H9 (cell line): Measurements from ENCODE around the gene MIS18A. TPM values are rescaled to one million over a fixed set of nuclear protein-coding genes. Genes with fewer than 3 reads are reported as not detected.

Experiments used
- DNase-seq: peaks from one replicate; pipeline ENCODE4 v3.0.0-alpha.2; 2017
- H2AFZ ChIP-seq: one replicate; pipeline ENCODE4 v1.6.1; 2013; ENCODE audit warnings: mild to moderate bottlenecking, low read length, control low read depth, moderate library complexity
- H2AK5ac ChIP-seq: 2 replicates; pipeline ENCODE4 v1.6.1; 2013; ENCODE audit warnings: low read length, control low read depth, mixed read lengths; ENCODE audit not compliant: insufficient read length
- H2BK120ac ChIP-seq: one replicate; pipeline ENCODE4 v1.6.1; 2013; ENCODE audit warnings: low read depth, mild to moderate bottlenecking, low read length, control low read depth, inconsistent platforms; ENCODE audit not compliant: poor library complexity, severe bottlenecking
- H2BK12ac ChIP-seq: 2 replicates; pipeline ENCODE4 v1.6.1; 2013; ENCODE audit warnings: low read length, control low read depth, mixed read lengths, low read depth; ENCODE audit not compliant: insufficient read length
- H2BK15ac ChIP-seq: 2 replicates; pipeline ENCODE4 v1.6.1; 2013; ENCODE audit warnings: low read depth, low read length, control low read depth
- H2BK20ac ChIP-seq: one replicate; pipeline ENCODE4 v1.6.1; 2013; ENCODE audit warnings: low read depth, mild to moderate bottlenecking, low read length, control low read depth, inconsistent platforms; ENCODE audit not compliant: poor library complexity, severe bottlenecking
- H2BK5ac ChIP-seq: 2 replicates; pipeline ENCODE4 v1.6.1; 2013; ENCODE audit warnings: low read length, control low read depth, mixed read lengths; ENCODE audit not compliant: insufficient read length
- H3K14ac ChIP-seq: 2 replicates; pipeline ENCODE4 v1.6.1; 2013; ENCODE audit warnings: low read length, control low read depth; ENCODE audit not compliant: insufficient read depth
- H3K18ac ChIP-seq: 2 replicates; pipeline ENCODE4 v1.6.1; 2013; ENCODE audit warnings: low read depth, mild to moderate bottlenecking, mixed read lengths, low read length, control low read depth; ENCODE audit not compliant: insufficient read length
- H3K23ac ChIP-seq: 2 replicates; pipeline ENCODE4 v1.6.1; 2013; ENCODE audit warnings: low read length, control low read depth, mixed read lengths, low read depth; ENCODE audit not compliant: insufficient read length
- H3K23me2 ChIP-seq: 2 replicates; pipeline ENCODE4 v1.6.1; 2013; ENCODE audit warnings: low read depth, mild to moderate bottlenecking, mixed read lengths, low read length, control low read depth; ENCODE audit not compliant: insufficient read length, poor library complexity, severe bottlenecking
- H3K27ac ChIP-seq: 2 replicates; pipeline ENCODE4 v1.5.1; 2013; ENCODE audit warnings: low read length, control low read depth, mixed read lengths, low read depth; ENCODE audit not compliant: insufficient read length
- H3K27me3 ChIP-seq: 2 replicates; pipeline ENCODE4 v1.6.1; 2013; ENCODE audit warnings: low read length, control low read depth, inconsistent platforms; ENCODE audit not compliant: insufficient read depth
- H3K4ac ChIP-seq: 2 replicates; pipeline ENCODE4 v1.6.1; 2013; ENCODE audit warnings: low read depth, mild to moderate bottlenecking, control low read depth, inconsistent platforms, low read length, moderate library complexity
- H3K4me1 ChIP-seq: 2 replicates; pipeline ENCODE4 v1.6.1; 2013; ENCODE audit warnings: low read length, control low read depth, inconsistent platforms; ENCODE audit not compliant: insufficient read depth
- H3K4me2 ChIP-seq: 2 replicates; pipeline ENCODE4 v1.6.1; 2013; ENCODE audit warnings: low read length, control low read depth, mixed read lengths; ENCODE audit not compliant: insufficient read length, insufficient read depth
- H3K56ac ChIP-seq: 2 replicates; pipeline ENCODE4 v1.6.1; 2013; ENCODE audit warnings: low read depth, mild to moderate bottlenecking, mixed read lengths, low read length, control low read depth; ENCODE audit not compliant: insufficient read length
- H3K79me1 ChIP-seq: 2 replicates; pipeline ENCODE4 v1.6.1; 2013; ENCODE audit warnings: low read depth, mild to moderate bottlenecking, moderate library complexity, low read length, control low read depth, inconsistent platforms; ENCODE audit not compliant: insufficient read depth, poor library complexity, severe bottlenecking
- H3K79me2 ChIP-seq: 2 replicates; pipeline ENCODE4 v1.6.1; 2013; ENCODE audit warnings: low read length, control low read depth, inconsistent platforms; ENCODE audit not compliant: insufficient read depth
- H3K9ac ChIP-seq: 2 replicates; pipeline ENCODE4 v1.6.1; 2013; ENCODE audit warnings: low read length, control low read depth, mixed read lengths; ENCODE audit not compliant: insufficient read length; ENCODE audit errors: extremely low read depth
- H3K9me3 ChIP-seq: one replicate; pipeline ENCODE4 v1.6.1; 2013; ENCODE audit warnings: low read depth, low read length, inconsistent platforms; ENCODE audit not compliant: control insufficient read depth
- H3T11ph ChIP-seq: one replicate; pipeline ENCODE4 v1.6.1; 2013; ENCODE audit warnings: mild to moderate bottlenecking, low read length, control low read depth, inconsistent platforms
- H4K20me1 ChIP-seq: one replicate; pipeline ENCODE4 v1.6.1; 2013; ENCODE audit not compliant: control insufficient read depth, insufficient read length, insufficient read depth
- H4K5ac ChIP-seq: 2 replicates; pipeline ENCODE4 v1.6.1; 2013; ENCODE audit warnings: low read depth, mild to moderate bottlenecking, mixed read lengths, low read length, control low read depth; ENCODE audit not compliant: insufficient read length
- H4K8ac ChIP-seq: replicated peaks from 2 replicates; pipeline ENCODE4 v1.6.1; 2013; ENCODE audit warnings: low read length, control low read depth, mixed read lengths, low read depth; ENCODE audit not compliant: insufficient read length
- H4K91ac ChIP-seq: 2 replicates; pipeline ENCODE4 v1.6.1; 2013; ENCODE audit warnings: low read depth, mild to moderate bottlenecking, moderate library complexity, mixed read lengths, low read length, control low read depth; ENCODE audit not compliant: insufficient read length
- H3K27ac Mint-ChIP-seq, 3 experiments: 2 replicates in 2 of 3; 3 replicates in 1 of 3; pipeline ENCODE4 v1.8.0; 2020 to 2021; ENCODE audit warnings: mixed read lengths in 3 of 3, mild to moderate bottlenecking in 1 of 3, moderate library complexity in 1 of 3
- H3K27me3 Mint-ChIP-seq: 2 replicates; pipeline ENCODE4 v1.8.0; 2021; ENCODE audit warnings: low read depth, mild to moderate bottlenecking, moderate library complexity, mixed read lengths
- H3K36me3 Mint-ChIP-seq, 3 experiments: 2 replicates in 2 of 3; 3 replicates in 1 of 3; pipeline ENCODE4 v1.8.0; 2020 to 2021; ENCODE audit warnings: low read depth in 3 of 3, mixed read lengths in 3 of 3; ENCODE audit not compliant: insufficient read depth in 1 of 3
- H3K4me1 Mint-ChIP-seq, 2 experiments: 2 replicates each; pipeline ENCODE4 v1.8.0; 2020; ENCODE audit warnings: mixed read lengths in 2 of 2
- H3K4me3 Mint-ChIP-seq, 2 experiments: 2 replicates in 1 of 2; 3 replicates in 1 of 2; pipeline ENCODE4 v1.8.0; 2020 to 2021; ENCODE audit warnings: mild to moderate bottlenecking in 2 of 2, mixed read lengths in 2 of 2, moderate library complexity in 1 of 2
- H3K9me3 Mint-ChIP-seq, 2 experiments: 2 replicates in 1 of 2; 3 replicates in 1 of 2; pipeline ENCODE4 v1.8.0; 2020; ENCODE audit warnings: mild to moderate bottlenecking in 2 of 2, mixed read lengths in 2 of 2, moderate library complexity in 1 of 2
- CTCF ChIP-seq: fragments of 200-600 bp; sonication (generic); conservative IDR thresholded peaks from 3 replicates; pipeline ENCODE4 v1.8.0; 2021; ENCODE audit warnings: antibody characterized with exemption, mild to moderate bottlenecking
- WGBS: extraction: QIAGEN DNeasy Blood & Tissue Kit; methylation state at CpG from one replicate; pipeline ENCODE4 v1.1.7; 2013; ENCODE audit warnings: missing lambda C conversion rate, low lambda C conversion rate, mixed read lengths; ENCODE audit not compliant: insufficient read length; ENCODE audit errors: extremely low coverage; 5-methylcytosine and 5-hydroxymethylcytosine counted together
- total RNA-seq: library from RNA; stranded (reverse); gene quantifications from 2 replicates; pipeline ENCODE4 v1.2.1, GENCODE V29; 2021

Gene MIS18A
- total RNA-seq, 1 experiment from 2014 or later, result 56.5 TPM

- Mint-ChIP-seq H3K36me3 (peaks cover 0 to 8% (median 5%) of the 10 kb centered on the region in 3 experiments; a peak in 5 of 7 replicates), H3K4me3 (no peak overlapping the region), H3K27me3 (no peaks in the 10 kb centered on the region), H3K4me1 (no peaks in the 10 kb centered on the region), H3K27ac (no peak overlapping the region), H3K9me3 (no peaks in the 10 kb centered on the region)
- H3K27me3 ChIP-seq, result no peaks in the 10 kb centered on the region
- no peak overlapping the region for H2BK12ac ChIP-seq
- H2BK20ac ChIP-seq, result no peak overlapping the region
- H2AFZ ChIP-seq, result no peak overlapping the region
- no peak overlapping the region for H4K91ac ChIP-seq
- no peak overlapping the region for H3K9ac ChIP-seq
- no peaks in the 10 kb centered on the region for H3K79me1 ChIP-seq
- H2BK15ac ChIP-seq, result no peak overlapping the region
- no peak overlapping the region for H3K23ac ChIP-seq
- no peak overlapping the region for H4K8ac ChIP-seq
- H4K5ac ChIP-seq, result no peak overlapping the region
- no peak overlapping the region for H3K14ac ChIP-seq
- WGBS, result no CpG with 5 or more reads among the region's 7 CpGs
- no peak overlapping the region for H3K18ac ChIP-seq
- no peak overlapping the region for H2BK5ac ChIP-seq
- no peaks in the 10 kb centered on the region for H3K79me2 ChIP-seq
- H2AK5ac ChIP-seq, result no peak overlapping the region
- DNase-seq, result no peak
- no peaks in the 10 kb centered on the region for H4K20me1 ChIP-seq
- no peaks in the 10 kb centered on the region for H3K4me1 ChIP-seq
- no peaks in the 10 kb centered on the region for H3K23me2 ChIP-seq
- no peak overlapping the region for H3K4ac ChIP-seq
- H2BK120ac ChIP-seq, result no peak overlapping the region
- no peak overlapping the region for H3K4me2 ChIP-seq
- no peaks in the 10 kb centered on the region for H3K9me3 ChIP-seq
- H3K27ac ChIP-seq, result no peak overlapping the region
- H3K56ac ChIP-seq, result no peak overlapping the region
- H3T11ph ChIP-seq, result no peak overlapping the region
- no peak for TF ChIP-seq CTCF
Observed at GRCh38 chr21:32297449-32297848, 18.6 kb upstream of the MIS18A start.
